ENCODE measurements around the gene KCNAB2.

DNA sequence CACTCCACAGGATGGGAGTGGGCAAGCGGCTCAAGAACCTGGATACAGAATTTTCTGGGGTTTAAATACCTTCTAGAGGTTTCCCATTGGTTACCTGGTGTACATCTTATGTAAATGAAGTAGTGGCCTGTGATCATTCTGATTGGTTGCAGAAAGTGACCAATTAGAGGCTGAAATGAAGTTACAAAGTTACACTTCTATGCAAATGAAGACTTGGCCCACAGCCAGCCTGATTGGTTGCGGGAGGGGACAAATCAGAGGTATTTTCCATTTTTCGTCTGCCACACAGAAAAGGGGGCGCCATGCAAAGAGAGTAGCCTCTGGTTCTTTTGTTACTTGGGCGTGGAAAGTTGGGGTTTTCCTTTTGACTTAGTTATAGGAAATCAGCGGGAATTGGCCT is 8.9 kb downstream of the KCNAB2 start:
- TF ChIP-seq, protein P1, sequence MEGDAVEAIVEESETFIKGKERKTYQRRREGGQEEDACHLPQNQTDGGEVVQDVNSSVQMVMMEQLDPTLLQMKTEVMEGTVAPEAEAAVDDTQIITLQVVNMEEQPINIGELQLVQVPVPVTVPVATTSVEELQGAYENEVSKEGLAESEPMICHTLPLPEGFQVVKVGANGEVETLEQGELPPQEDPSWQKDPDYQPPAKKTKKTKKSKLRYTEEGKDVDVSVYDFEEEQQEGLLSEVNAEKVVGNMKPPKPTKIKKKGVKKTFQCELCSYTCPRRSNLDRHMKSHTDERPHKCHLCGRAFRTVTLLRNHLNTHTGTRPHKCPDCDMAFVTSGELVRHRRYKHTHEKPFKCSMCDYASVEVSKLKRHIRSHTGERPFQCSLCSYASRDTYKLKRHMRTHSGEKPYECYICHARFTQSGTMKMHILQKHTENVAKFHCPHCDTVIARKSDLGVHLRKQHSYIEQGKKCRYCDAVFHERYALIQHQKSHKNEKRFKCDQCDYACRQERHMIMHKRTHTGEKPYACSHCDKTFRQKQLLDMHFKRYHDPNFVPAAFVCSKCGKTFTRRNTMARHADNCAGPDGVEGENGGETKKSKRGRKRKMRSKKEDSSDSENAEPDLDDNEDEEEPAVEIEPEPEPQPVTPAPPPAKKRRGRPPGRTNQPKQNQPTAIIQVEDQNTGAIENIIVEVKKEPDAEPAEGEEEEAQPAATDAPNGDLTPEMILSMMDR (IDR thresholded peaks at IDR 0.05) = no peak
- no peak for TF ChIP-seq EP300 (IDR thresholded peaks at IDR 0.05)
- no peak for TF ChIP-seq POLR2AphosphoS5 (IDR thresholded peaks at IDR 0.05)
